ENCODE results near the gene OR6C75. TPM values are rescaled to one million over a fixed set of nuclear protein-coding genes. Genes with fewer than 3 reads are reported as not detected.

The OR6C75 gene
- total RNA-seq, 1 experiment from 2014 or later, result not detected

- Mint-ChIP-seq H3K27ac (no peak overlapping the region), H3K4me3 (no peak overlapping the region), H3K4me1 (peaks cover 0 to 6% of the 10 kb centered on the region in 2 experiments; a peak in 2 of 4 replicates), H3K27me3 (ENCODE audit: low read depth) (no peaks in the 10 kb centered on the region), H3K9me3 (no peaks in the 10 kb centered on the region; a peak in 1 of 5 replicates), H3K36me3 (ENCODE audit: insufficient read depth in 1 of 3, low read depth in 3 of 3) (no peaks in the 10 kb centered on the region)
- no peak overlapping the region for H3K56ac ChIP-seq (ENCODE audit: insufficient read length, low read depth, low read length)
- no peak overlapping the region for H3K14ac ChIP-seq (ENCODE audit: insufficient read depth, low read length)
- no peak overlapping the region for H3K4me2 ChIP-seq (ENCODE audit: insufficient read depth, insufficient read length, low read length)
- H4K8ac ChIP-seq (replicated peaks; ENCODE audit: insufficient read length, low read depth, low read length), result no peak overlapping the region
- no CpG with 5 or more reads among the region's 1 CpG for WGBS (ENCODE audit: extremely low coverage, insufficient read length, low lambda C conversion rate)
- H2BK15ac ChIP-seq (ENCODE audit: low read depth, low read length), result no peak overlapping the region
- H2BK12ac ChIP-seq (ENCODE audit: insufficient read length, low read depth, low read length), result no peak overlapping the region
- no peaks in the 10 kb centered on the region for H3K27me3 ChIP-seq (ENCODE audit: insufficient read depth, low read length)
- no peaks in the 10 kb centered on the region for H3K79me2 ChIP-seq (ENCODE audit: insufficient read depth, low read length)
- no peak overlapping the region for H2BK20ac ChIP-seq (ENCODE audit: low read depth, low read length, poor library complexity, severe bottlenecking)
- TF ChIP-seq CTCF (conservative IDR thresholded peaks at IDR 0.05), result no peak
- no peak overlapping the region for H3T11ph ChIP-seq (ENCODE audit: low read length)
- H3K4me1 ChIP-seq (ENCODE audit: insufficient read depth, low read length), result no peaks in the 10 kb centered on the region
- H3K79me1 ChIP-seq (ENCODE audit: insufficient read depth, low read depth, low read length, poor library complexity, severe bottlenecking), result no peaks in the 10 kb centered on the region
- DNase-seq, result no peak
- H3K23ac ChIP-seq (ENCODE audit: insufficient read length, low read depth, low read length), result no peak overlapping the region
- H2BK120ac ChIP-seq (ENCODE audit: low read depth, low read length, poor library complexity, severe bottlenecking), result no peak overlapping the region
- H2BK5ac ChIP-seq (ENCODE audit: insufficient read length, low read length), result no peak overlapping the region
- H3K18ac ChIP-seq (ENCODE audit: insufficient read length, low read depth, low read length), result no peak overlapping the region
- H2AK5ac ChIP-seq (ENCODE audit: insufficient read length, low read length), result no peak overlapping the region
- no peaks in the 10 kb centered on the region for H3K9me3 ChIP-seq (ENCODE audit: control insufficient read depth, low read depth, low read length)
- no peak overlapping the region for H4K91ac ChIP-seq (ENCODE audit: insufficient read length, low read depth, low read length)
- no peak overlapping the region for H3K27ac ChIP-seq (ENCODE audit: insufficient read length, low read depth, low read length)
- H4K5ac ChIP-seq (ENCODE audit: insufficient read length, low read depth, low read length), result no peak overlapping the region
- no peak overlapping the region for H3K4ac ChIP-seq (ENCODE audit: low read depth, low read length)
- H3K9ac ChIP-seq (ENCODE audit: extremely low read depth, insufficient read length, low read length), result no peak overlapping the region
- H4K20me1 ChIP-seq (ENCODE audit: control insufficient read depth, insufficient read depth, insufficient read length), result no peaks in the 10 kb centered on the region
- H3K23me2 ChIP-seq (ENCODE audit: insufficient read length, low read depth, low read length, poor library complexity, severe bottlenecking), result no peaks in the 10 kb centered on the region
- no peak overlapping the region for H2AFZ ChIP-seq (ENCODE audit: low read length)
Observed at GRCh38 chr12:55416961-55417360, 54.2 kb downstream of the OR6C75 start.

Other genes starting within 250 kb of the OR6C75 start
- gene OR9K2, start 236.6 kb upstream of the OR6C75 start, total RNA-seq (2021), result not detected in 2 replicates
- not detected in 2 replicates for gene OR10A7, start 141.9 kb upstream of the OR6C75 start, total RNA-seq (2021)
- gene OR6C74, start 118.4 kb upstream of the OR6C75 start, total RNA-seq (2021), result not detected in 2 replicates
- not detected in 2 replicates for gene OR6C6, start 66.4 kb upstream of the OR6C75 start, total RNA-seq (2021)
- gene OR6C1, start 48.6 kb upstream of the OR6C75 start, total RNA-seq (2021), result not detected in 2 replicates
- gene OR6C3, start 32.2 kb upstream of the OR6C75 start, total RNA-seq (2021), result not detected in 2 replicates
- gene OR6C65, start 37.6 kb downstream of the OR6C75 start, total RNA-seq (2021), result not detected in 2 replicates
- not detected in 2 replicates for gene OR6C76, start 63.3 kb downstream of the OR6C75 start, total RNA-seq (2021)
- gene OR6C2, start 81.1 kb downstream of the OR6C75 start, total RNA-seq (2021), result not detected in 2 replicates
- gene OR6C70, start 107.2 kb downstream of the OR6C75 start, total RNA-seq (2021), result not detected in 2 replicates
- not detected in 2 replicates for gene OR6C68, start 129.4 kb downstream of the OR6C75 start, total RNA-seq (2021)
- not detected in 2 replicates for gene OR6C4, start 186.6 kb downstream of the OR6C75 start, total RNA-seq (2021)
- gene OR2AP1, start 209.5 kb downstream of the OR6C75 start, total RNA-seq (2021), result not detected in 2 replicates